Panc1 (cell line): ENCODE measurements around the gene PXK. TPM values are rescaled to one million over a fixed set of nuclear protein-coding genes. Genes with fewer than 3 reads are reported as not detected.
A peak's percentile ranks its signal among the peaks of the same experiment; 100 is the strongest.

ENCODE experiments used
- ATAC-seq: fragments of 200-7000 bp; cut with Tn5 transposase; 2 replicates; pipeline ENCODE4 v1.9.1; 2020; ENCODE audit warnings: mild to moderate bottlenecking, moderate library complexity
- BruUV-seq: library from RNA; stranded (reverse); fragments of 400-500 nt; replicated peaks from 2 replicates; lab custom pipeline; 2021; lab: Mats Ljungman, UMichigan
- CTCF ChIA-PET: fragments of 300-600 bp; sonication (Branson Sonifier 250); formaldehyde crosslinking; loops from one replicate; lab custom pipeline; 2022; ENCODE audit warnings: antibody characterized with exemption; lab: Charles Lee
- POLR2A ChIA-PET: fragments of 300-600 bp; sonication (Branson Sonifier 250); formaldehyde crosslinking; loops from one replicate; lab custom pipeline; 2022; ENCODE audit warnings: antibody characterized with exemption; lab: Charles Lee
- DNase-seq: peaks from one replicate; pipeline ENCODE4 v3.0.0-alpha.2; 2010; ENCODE audit warnings: low read depth, low spot score
- H3K27ac ChIP-seq: 2 replicates; pipeline ENCODE4 v1.5.1; 2011; ENCODE audit warnings: mild to moderate bottlenecking, low read length, inconsistent platforms
- H3K27me3 ChIP-seq: fragments of 200-500 bp; sonication (Bioruptor generic); 2 replicates; pipeline ENCODE4 v1.6.0; 2014; ENCODE audit warnings: low read length, inconsistent platforms; ENCODE audit not compliant: control insufficient read depth, insufficient read depth
- H3K36me3 ChIP-seq: fragments of 200-500 bp; sonication (Bioruptor generic); 2 replicates; pipeline ENCODE4 v1.5.1; 2014; ENCODE audit warnings: inconsistent platforms, mild to moderate bottlenecking, low read length, moderate library complexity; ENCODE audit not compliant: control insufficient read depth, insufficient read depth
- H3K4me1 ChIP-seq: 2 replicates; pipeline ENCODE4 v1.5.1; 2011; ENCODE audit warnings: inconsistent platforms, mild to moderate bottlenecking, low read length, moderate library complexity; ENCODE audit not compliant: control insufficient read depth, insufficient read depth
- H3K4me3 ChIP-seq, 2 experiments: 2 replicates each; pipeline ENCODE4 v1.5.1; 2011 to 2012; ENCODE audit warnings: low read depth in 2 of 2, low read length in 2 of 2, mild to moderate bottlenecking in 2 of 2, inconsistent platforms in 1 of 2, moderate library complexity in 1 of 2
- H3K9me3 ChIP-seq: fragments of 200-500 bp; sonication (Bioruptor generic); 2 replicates; pipeline ENCODE4 v1.5.1; 2014; ENCODE audit warnings: low read depth, mild to moderate bottlenecking, inconsistent platforms, low read length, moderate library complexity; ENCODE audit not compliant: control insufficient read depth, insufficient read depth
- CTCF ChIP-seq: fragments of 450-650 bp; IDR thresholded peaks from 2 replicates; pipeline ENCODE4 v1.5.1; 2017; ENCODE audit warnings: mild to moderate bottlenecking
- POLR2AphosphoS5 ChIP-seq: IDR thresholded peaks from 2 replicates; pipeline ENCODE4 v1.6.1; 2012; ENCODE audit warnings: mild to moderate bottlenecking, low read depth, low read length, moderate library complexity
- SIN3A ChIP-seq: IDR thresholded peaks from 2 replicates; pipeline ENCODE4 v1.6.1; 2012; ENCODE audit warnings: low read depth, mild to moderate bottlenecking, low read length, moderate library complexity, borderline replicate concordance; ENCODE audit not compliant: insufficient read depth
- TCF7L2 ChIP-seq: IDR thresholded peaks from 2 replicates; pipeline ENCODE4 v1.6.1; 2011; ENCODE audit warnings: mild to moderate bottlenecking, low read depth, low read length, inconsistent platforms
- in situ Hi-C: cut with HindIII; loops from 2 replicates; pipeline ENCODE4 v1.10.0; 2016; ENCODE audit warnings: low sequenced_read_pairs, low pct_unique_long_range_greater_than_20kb
- intact Hi-C: fragments of 100-400 bp; cut with micrococcal nuclease; formaldehyde crosslinking; loops from one replicate; pipeline ENCODE4 v1.10.0; 2022; ENCODE audit not compliant: unreplicated experiment
- total RNA-seq: library from RNA; stranded (reverse); gene quantifications from one replicate; pipeline ENCODE4 v1.2.1, GENCODE V29; 2021; ENCODE audit not compliant: unreplicated experiment
- TF ChIP-seq, protein P1 (sequence below), 2 experiments: IDR thresholded peaks; 2 replicates each; pipeline ENCODE4 v1.6.1; 2011 to 2012; ENCODE audit warnings: low read depth in 2 of 2, control low read depth in 1 of 2, low read length in 1 of 2, mild to moderate bottlenecking in 1 of 2, moderate library complexity in 1 of 2; ENCODE audit not compliant: insufficient read depth in 1 of 2

PXK gene
- total RNA-seq, 1 experiment from 2014 or later: 14.2 TPM

DNA sequence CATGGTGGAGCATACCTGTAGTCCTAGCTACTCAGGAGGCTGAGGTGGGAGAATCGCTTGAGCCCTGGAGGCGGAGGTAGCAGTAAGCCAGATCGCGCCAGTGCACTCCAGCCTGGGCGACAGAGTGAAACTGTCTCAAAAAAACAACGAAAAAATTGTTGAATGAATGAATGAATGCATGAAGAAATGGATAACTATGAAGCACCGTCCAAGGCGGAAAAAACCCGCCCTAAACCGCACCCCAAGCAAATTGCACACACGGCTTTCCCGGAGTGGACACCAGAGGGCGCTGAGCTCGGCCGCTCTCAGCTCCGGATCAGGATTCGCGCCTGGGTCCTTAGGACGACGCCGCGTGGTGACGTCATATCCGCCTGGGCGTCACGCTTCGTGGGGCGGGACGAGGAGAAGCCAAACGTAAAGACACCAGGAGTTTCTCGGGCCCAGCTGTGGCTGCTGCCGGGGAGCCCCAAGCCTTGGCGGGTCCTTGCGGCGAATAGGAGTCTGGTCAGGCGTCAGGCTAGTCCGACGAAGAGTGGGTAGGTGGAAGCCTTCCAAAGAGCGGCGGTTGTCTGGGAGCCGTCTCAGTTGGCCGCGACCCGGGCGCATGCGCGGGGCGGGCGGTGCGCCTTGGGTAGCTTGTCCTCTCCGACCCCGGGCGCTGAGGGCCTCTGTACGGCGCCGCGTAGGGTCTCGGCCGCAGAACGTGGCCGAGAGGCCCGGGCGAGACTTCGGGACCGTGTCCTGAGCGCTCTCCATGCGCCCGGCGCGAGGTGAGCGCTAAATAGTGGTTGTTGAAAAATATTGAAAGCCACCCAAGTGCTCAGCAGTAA is 26.6 kb upstream of the PXK start, which contains the start of the genes HTD2 and RPP14:
TSS of gene HTD2 (plus strand) at position 639 of the 830 bp plus-strand sequence. CDS start 11,094 bp downstream, outside the sequence.
TSS of gene RPP14 (plus strand) at position 364 of the 830 bp plus-strand sequence. CDS start 4,085 bp downstream, outside the sequence.
- TF ChIP-seq SIN3A (no peak), POLR2AphosphoS5 (peak; percentile 92), CTCF (peak; percentile 95)
- CTCF ChIA-PET: interaction anchor here (0.6 to 2.1 kb wide), 5 partner anchors 75 to 419 kb away, joined by 3 to 13 read pairs (median 6); no protein-coding TSS in a partner anchor
- peak within 1 kb of the TSS; percentile 96 for H3K27ac ChIP-seq
- DNase-seq: peak; percentile 80
- intact Hi-C loops: no loop called here
- H3K4me3 ChIP-seq: peak within 1 kb of the TSS; percentile 97
- H3K27me3 ChIP-seq: no peaks in the 10 kb centered on the region
- peaks cover 6% of the 10 kb centered on the region for H3K4me1 ChIP-seq
- BruUV-seq: TSS peak; percentile 85
- POLR2A ChIA-PET: interaction anchor here (0.6 kb wide), 1 partner anchor 29 kb away, joined by 3 read pairs; no protein-coding TSS in a partner anchor
- in situ Hi-C loops: no loop called here
- peaks cover 8% of the 10 kb centered on the region; the same call in 1 of the 2 replicates for H3K36me3 ChIP-seq
- H3K9me3 ChIP-seq: peaks cover 5% of the 10 kb centered on the region; the same call in 1 of the 2 replicates
- ATAC-seq: peak; percentile 95

DNA sequence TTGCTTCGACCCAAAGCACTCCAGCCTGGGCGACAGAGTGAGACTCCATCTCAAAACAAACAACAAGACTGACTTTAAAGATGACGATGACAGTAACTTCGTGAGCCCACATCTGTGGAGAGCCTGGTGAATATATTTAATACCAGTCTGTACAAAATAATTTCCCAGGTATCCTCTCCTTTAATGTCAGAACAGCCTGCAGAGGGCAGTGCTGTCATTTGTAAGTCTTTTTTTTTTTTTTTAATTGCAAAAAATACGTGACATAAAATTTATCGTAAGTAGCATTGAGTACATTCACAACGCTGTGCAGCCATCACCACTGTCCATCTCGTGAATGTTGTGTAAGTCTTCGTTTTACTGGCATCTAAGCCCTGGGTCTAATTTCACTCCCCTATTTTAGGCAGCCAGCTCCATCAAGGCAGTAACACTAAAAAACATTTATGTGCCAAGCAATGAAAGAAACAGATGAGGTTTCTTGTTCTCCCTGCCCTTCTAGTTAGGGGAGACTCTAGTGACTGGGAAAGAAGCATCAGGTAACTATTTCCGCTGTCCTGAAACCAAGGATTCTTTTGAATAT is 25.0 kb upstream of the PXK start:
- TF ChIP-seq TCF7L2 (no peak), CTCF (peak; percentile 75)
- ATAC-seq: no peak
- Histone ChIP-seq H3K27me3 (no peaks in the 10 kb centered on the region), H3K4me3 (peak overlapping the region; percentile 97), H3K27ac (peak overlapping the region; percentile 96; the same call in 1 of the 2 replicates), H3K36me3 (peaks cover 8% of the 10 kb centered on the region; the same call in 1 of the 2 replicates), H3K4me1 (peaks cover 6% of the 10 kb centered on the region), H3K9me3 (no peaks in the 10 kb centered on the region)
- in situ Hi-C loops (no loop called here), intact Hi-C loops (no loop called here)
- ChIA-PET CTCF (interaction anchor here (0.6 to 2.1 kb wide), 3 partner anchors 26 to 120 kb away, joined by 3 to 13 read pairs (median 5); no protein-coding TSS in a partner anchor), POLR2A (no interaction called here)
- DNase-seq: no peak
- BruUV-seq: no TSS peak

- H3K27me3 ChIP-seq: no peaks in the 10 kb centered on the region
- no peak overlapping the region for H3K4me3 ChIP-seq
- H3K36me3 ChIP-seq: peaks cover 9% of the 10 kb centered on the region
- TF ChIP-seq SIN3A (no peak), POLR2AphosphoS5 (no peak), CTCF (no peak), TCF7L2 (no peak)
- TF ChIP-seq, protein P1, sequence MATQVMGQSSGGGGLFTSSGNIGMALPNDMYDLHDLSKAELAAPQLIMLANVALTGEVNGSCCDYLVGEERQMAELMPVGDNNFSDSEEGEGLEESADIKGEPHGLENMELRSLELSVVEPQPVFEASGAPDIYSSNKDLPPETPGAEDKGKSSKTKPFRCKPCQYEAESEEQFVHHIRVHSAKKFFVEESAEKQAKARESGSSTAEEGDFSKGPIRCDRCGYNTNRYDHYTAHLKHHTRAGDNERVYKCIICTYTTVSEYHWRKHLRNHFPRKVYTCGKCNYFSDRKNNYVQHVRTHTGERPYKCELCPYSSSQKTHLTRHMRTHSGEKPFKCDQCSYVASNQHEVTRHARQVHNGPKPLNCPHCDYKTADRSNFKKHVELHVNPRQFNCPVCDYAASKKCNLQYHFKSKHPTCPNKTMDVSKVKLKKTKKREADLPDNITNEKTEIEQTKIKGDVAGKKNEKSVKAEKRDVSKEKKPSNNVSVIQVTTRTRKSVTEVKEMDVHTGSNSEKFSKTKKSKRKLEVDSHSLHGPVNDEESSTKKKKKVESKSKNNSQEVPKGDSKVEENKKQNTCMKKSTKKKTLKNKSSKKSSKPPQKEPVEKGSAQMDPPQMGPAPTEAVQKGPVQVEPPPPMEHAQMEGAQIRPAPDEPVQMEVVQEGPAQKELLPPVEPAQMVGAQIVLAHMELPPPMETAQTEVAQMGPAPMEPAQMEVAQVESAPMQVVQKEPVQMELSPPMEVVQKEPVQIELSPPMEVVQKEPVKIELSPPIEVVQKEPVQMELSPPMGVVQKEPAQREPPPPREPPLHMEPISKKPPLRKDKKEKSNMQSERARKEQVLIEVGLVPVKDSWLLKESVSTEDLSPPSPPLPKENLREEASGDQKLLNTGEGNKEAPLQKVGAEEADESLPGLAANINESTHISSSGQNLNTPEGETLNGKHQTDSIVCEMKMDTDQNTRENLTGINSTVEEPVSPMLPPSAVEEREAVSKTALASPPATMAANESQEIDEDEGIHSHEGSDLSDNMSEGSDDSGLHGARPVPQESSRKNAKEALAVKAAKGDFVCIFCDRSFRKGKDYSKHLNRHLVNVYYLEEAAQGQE (IDR thresholded peaks at IDR 0.05; ENCODE audit: insufficient read depth in 1 of 2, low read depth in 2 of 2, low read length in 1 of 2): no peak
- peaks cover 6% of the 10 kb centered on the region for H3K4me1 ChIP-seq
- intact Hi-C loops (no loop called here), in situ Hi-C loops (no loop called here)
- no peak overlapping the region for H3K27ac ChIP-seq
- CTCF ChIA-PET: interaction anchor here (0.6 to 0.7 kb wide), 2 partner anchors 25 to 323 kb away, joined by 3 to 5 read pairs; no protein-coding TSS in a partner anchor
- DNase-seq: no peak
- ATAC-seq: no peak
- POLR2A ChIA-PET: interaction anchor here (0.5 kb wide), 1 partner anchor 252 kb away, joined by 3 read pairs; no protein-coding TSS in a partner anchor
- no peaks in the 10 kb centered on the region for H3K9me3 ChIP-seq
- no TSS peak for BruUV-seq
These were observed 24.0 kb upstream of the PXK start for GRCh38 chr3:58308728-58309127.
